Muscle of leg (tissue), 11 donors: ENCODE measurements around the gene TMEM30A. TPM values are rescaled to one million over a fixed set of nuclear protein-coding genes. Genes with fewer than 3 reads are reported as not detected.

Experiments
- DNase-seq: peaks from one replicate; pipeline ENCODE4 v3.0.0; 2013
- H3K27ac ChIP-seq: one replicate; pipeline ENCODE4 v1.5.1; 2013; ENCODE audit warnings: mild to moderate bottlenecking, low read length, control low read depth
- H3K27me3 ChIP-seq: one replicate; pipeline ENCODE4 v1.6.1; 2013; ENCODE audit warnings: low read length; ENCODE audit not compliant: control insufficient read depth, insufficient read depth
- H3K36me3 ChIP-seq: one replicate; pipeline ENCODE4 v1.6.1; 2013; ENCODE audit warnings: low read length; ENCODE audit not compliant: control insufficient read depth, insufficient read depth
- H3K4me1 ChIP-seq: one replicate; pipeline ENCODE4 v1.6.1; 2013; ENCODE audit warnings: low read length; ENCODE audit not compliant: control insufficient read depth, insufficient read depth
- H3K4me3 ChIP-seq: one replicate; pipeline ENCODE4 v1.5.1; 2013; ENCODE audit warnings: low read length, control low read depth
- H3K9me3 ChIP-seq: replicated peaks from 2 replicates; pipeline ENCODE4 v1.6.1; 2013; ENCODE audit warnings: low read depth, low read length; ENCODE audit not compliant: control insufficient read depth
- WGBS: methylation state at CpG from one replicate; pipeline ENCODE4 v1.1.5; 2013; ENCODE audit warnings: missing lambda C conversion rate; ENCODE audit not compliant: insufficient coverage; 5-methylcytosine and 5-hydroxymethylcytosine counted together
- polyA plus RNA-seq, 8 donors: library from polyadenylated mRNA; unstranded; fragments of 120-200 nt; gene quantifications; one replicate each; pipeline versions ENCODE4 v1.2.1 to v1.2.3, GENCODE V29; 2013; ENCODE audit warnings: inconsistent platforms in 1 of 8, low replicate concordance in 1 of 8; ENCODE audit not compliant: insufficient read length in 8 of 8, insufficient read depth in 1 of 8
- total RNA-seq: library from RNA; stranded (reverse); fragments of 120-200 nt; gene quantifications from one replicate; pipeline ENCODE4 v1.2.4, GENCODE V29; 2013

Gene TMEM30A
- total and polyA plus RNA-seq, 9 donors = 45.2 to 81.5 (median 61.0) TPM

DNA sequence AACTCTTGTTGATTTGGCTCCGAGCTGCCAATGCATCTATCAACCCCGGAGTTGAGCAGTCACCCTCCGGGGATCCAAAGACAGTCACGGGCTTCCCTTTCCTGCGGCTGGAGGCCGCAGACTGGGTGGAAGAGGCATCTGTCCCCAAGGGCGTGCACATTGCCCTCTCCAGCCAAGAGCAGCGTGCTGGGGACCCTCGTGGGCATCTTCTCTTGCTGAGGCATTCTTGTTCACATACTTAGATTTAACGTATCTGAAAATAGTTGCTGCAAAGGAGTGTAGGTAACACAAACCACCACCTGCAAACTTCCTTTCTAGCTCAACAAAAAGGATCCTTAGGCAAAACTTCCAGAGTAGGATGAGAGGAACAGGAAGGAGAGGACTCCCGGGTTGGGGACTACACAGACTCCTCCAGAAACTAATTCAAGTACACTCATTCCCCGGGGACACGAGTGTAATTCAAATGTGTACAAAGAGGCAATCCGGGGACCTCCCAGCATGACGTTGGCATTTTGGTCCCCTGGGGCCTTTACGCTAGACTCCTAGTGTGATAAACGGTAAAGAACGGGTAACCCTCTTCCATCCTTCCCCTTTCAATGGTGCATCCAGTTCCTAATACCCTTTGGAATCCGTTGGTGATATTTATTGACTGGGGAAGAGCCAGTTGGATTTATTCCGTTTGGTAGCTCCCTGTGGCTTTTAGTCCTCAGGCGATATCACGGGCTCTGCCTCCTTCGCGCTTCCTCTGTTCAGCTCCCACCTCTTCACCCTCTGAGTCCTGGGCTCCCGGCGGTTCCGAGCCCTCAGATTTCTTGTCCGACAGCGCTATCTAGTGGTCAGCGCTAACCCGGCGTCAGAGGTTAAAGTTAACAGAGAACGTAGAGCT lies 76.1 kb downstream of the TMEM30A start:
- peak; percentile 94 for DNase-seq
- H3K4me1 ChIP-seq = peaks cover 43% of the 10 kb centered on the region
- peak overlapping the region; percentile 80 for H3K27ac ChIP-seq
- H3K27me3 ChIP-seq = peaks cover 44% of the 10 kb centered on the region
- H3K4me3 ChIP-seq = peak overlapping the region; percentile 38
- 3% methylated on average over 19 of the region's 33 CpGs for WGBS
- no peaks in the 10 kb centered on the region for H3K9me3 ChIP-seq
- H3K36me3 ChIP-seq = no peaks in the 10 kb centered on the region

- Histone ChIP-seq H3K4me1 (peaks cover 50% of the 10 kb centered on the region), H3K27ac (peak overlapping the region; percentile 97), H3K27me3 (peaks cover 54% of the 10 kb centered on the region), H3K9me3 (no peaks in the 10 kb centered on the region), H3K4me3 (peak overlapping the region; percentile 71), H3K36me3 (no peaks in the 10 kb centered on the region)
- peak; percentile 89 for DNase-seq
- 8% methylated on average over 28 of the region's 35 CpGs for WGBS
These were observed 77.8 kb downstream of the TMEM30A start for GRCh38 chr6:75206576-75207342.

GRCh38 chr6:75205776-75206575 lies 78.6 kb downstream of the TMEM30A start, which contains the start of gene COL12A1:
Gene COL12A1, minus strand, starts transcription at chr6:75206053. Its CDS starts 3,261 bp downstream, at chr6:75202792.
- Histone ChIP-seq H3K27ac (peak within 1 kb of the TSS; percentile 97), H3K4me1 (peaks cover 54% of the 10 kb centered on the region), H3K27me3 (peaks cover 55% of the 10 kb centered on the region), H3K9me3 (no peaks in the 10 kb centered on the region), H3K36me3 (no peaks in the 10 kb centered on the region), H3K4me3 (peak within 1 kb of the TSS; percentile 71)
- under 1% methylated on average over 57 of the region's 64 CpGs for WGBS
- DNase-seq = peak; percentile 99

DNA sequence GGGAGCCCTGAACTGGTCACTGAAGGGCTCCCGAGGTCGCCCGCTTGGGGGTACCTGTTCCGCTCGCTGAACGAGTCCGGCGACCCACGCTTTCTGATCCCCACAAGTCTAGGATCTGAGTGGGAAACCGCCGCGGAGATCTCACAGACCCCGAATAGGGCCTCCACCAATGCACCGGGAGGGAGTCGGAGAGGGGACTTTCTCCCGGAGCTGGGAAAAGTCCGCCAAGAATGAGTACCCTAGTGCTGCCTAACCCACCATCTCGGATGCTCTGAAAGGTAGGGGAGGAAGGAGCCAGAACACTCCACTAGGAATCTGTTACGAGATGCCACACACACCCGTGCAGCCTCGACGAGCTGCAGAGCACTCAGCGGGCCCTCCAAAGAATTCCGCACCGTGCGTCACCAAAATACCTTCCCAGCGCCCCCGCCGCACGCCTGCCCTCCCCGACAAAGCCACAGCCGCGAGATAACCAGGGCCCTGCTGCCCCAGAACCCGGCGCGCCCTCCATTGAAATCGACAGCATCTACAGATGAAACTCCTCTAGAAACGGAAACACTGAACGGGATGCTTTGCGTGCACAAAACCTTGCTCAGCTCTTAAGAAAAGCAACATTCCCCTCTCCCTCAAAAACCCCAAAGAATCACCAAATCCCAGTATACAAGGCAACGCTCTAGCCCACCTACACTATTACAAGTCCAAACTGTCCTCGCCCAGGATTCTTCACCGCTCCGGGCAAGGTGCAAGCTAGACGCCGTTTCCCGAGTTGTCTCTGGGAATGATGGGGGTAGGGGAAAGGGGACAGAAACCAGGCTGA lies 79.4 kb downstream of the TMEM30A start:
- peak; percentile 70 for DNase-seq
- WGBS = under 1% methylated on average over 40 of the region's 47 CpGs
- H3K27ac ChIP-seq = peak overlapping the region; percentile 97

GRCh38 chr6:75204217-75204958 lies 80.2 kb downstream of the TMEM30A start:
- Histone ChIP-seq H3K27me3 (peaks cover 58% of the 10 kb centered on the region), H3K9me3 (no peaks in the 10 kb centered on the region), H3K4me3 (peak overlapping the region; percentile 71), H3K27ac (peak overlapping the region; percentile 97), H3K36me3 (no peaks in the 10 kb centered on the region), H3K4me1 (peaks cover 54% of the 10 kb centered on the region)
- WGBS = under 1% methylated on average over 30 of the region's 35 CpGs
- DNase-seq = peak; percentile 98

More for the DNA sequence above, 79.4 kb downstream of the TMEM30A start:
- H3K9me3 ChIP-seq = no peaks in the 10 kb centered on the region
- H3K4me3 ChIP-seq = peak overlapping the region; percentile 71
- H3K36me3 ChIP-seq = no peaks in the 10 kb centered on the region
- peaks cover 56% of the 10 kb centered on the region for H3K27me3 ChIP-seq
- H3K4me1 ChIP-seq = peaks cover 54% of the 10 kb centered on the region

- 0% methylated on average over 1 of the region's 5 CpGs for WGBS
- H3K4me1 ChIP-seq = peaks cover 53% of the 10 kb centered on the region
- peak overlapping the region; percentile 97 for H3K27ac ChIP-seq
- H3K4me3 ChIP-seq = peak overlapping the region; percentile 71
- H3K36me3 ChIP-seq = no peaks in the 10 kb centered on the region
- no peaks in the 10 kb centered on the region for H3K9me3 ChIP-seq
- H3K27me3 ChIP-seq = peaks cover 57% of the 10 kb centered on the region
- DNase-seq = peak; percentile 87
These were observed 80.9 kb downstream of the TMEM30A start for GRCh38 chr6:75203721-75204120.

Other genes starting within 250 kb of the TMEM30A start
- 658 TPM for gene COL12A1, start 78.7 kb downstream of the TMEM30A start, total RNA-seq
- gene COL12A1, start 78.7 kb downstream of the TMEM30A start, polyA plus RNA-seq = 1,000 to 10,000 TPM in 1 of 8 donors, 100 to 1,000 TPM in 7; 244 to 1,030 (median 473) TPM
- 380 TPM for gene COX7A2, start 41.0 kb downstream of the TMEM30A start, total RNA-seq
- 100 to 1,000 TPM; 224 to 301 (median 244) TPM for gene COX7A2, start 41.0 kb downstream of the TMEM30A start, polyA plus RNA-seq
- 48.9 TPM for gene FILIP1, start 209.0 kb upstream of the TMEM30A start, total RNA-seq
- 10 to 100 TPM; 20.3 to 49.0 (median 41.7) TPM for gene FILIP1, start 209.0 kb upstream of the TMEM30A start, polyA plus RNA-seq